Activated T-helper 9 cell treated with anti-CD3 and anti-CD28 coated beads, Interleukin-2, amount 50 U/mL, for 16 hours (primary cell): Measurements from ENCODE around the gene ATP8B4.
"Not testable (repeated sequence)": the region's sequence is repeated elsewhere in the genome, so short reads cannot be mapped to it uniquely, and the experiment has no call there.

ENCODE experiments used
- DNase-seq: peaks from one replicate; pipeline ENCODE4 v3.0.0-alpha.2; 2020; ENCODE audit warnings: low read depth

ATP8B4 gene

GRCh38 chr15:50137893-50138292, 18.9 kb upstream of the ATP8B4 start:
- DNase-seq: no peak

DNA sequence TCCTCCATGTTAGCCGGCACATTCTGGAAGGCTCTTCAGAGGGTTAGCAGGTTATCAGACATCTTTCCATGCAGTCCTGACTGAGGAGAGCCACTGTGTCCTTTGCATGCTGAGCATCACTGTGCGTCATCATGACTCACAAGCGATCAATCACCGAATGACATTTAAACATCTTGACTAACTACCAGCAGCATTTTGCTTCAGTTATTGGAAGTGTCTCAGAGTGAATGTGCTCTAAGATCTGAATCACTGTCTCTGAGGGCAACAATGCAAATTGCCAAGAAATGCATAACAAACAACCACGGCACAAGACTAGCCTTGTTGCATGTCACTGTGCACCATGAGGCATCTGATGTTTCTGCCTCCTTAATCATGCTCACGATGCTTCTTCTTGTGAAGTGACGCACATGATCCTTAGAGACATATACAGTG, 18.3 kb upstream of the ATP8B4 start:
- DNase-seq: no peak

DNA sequence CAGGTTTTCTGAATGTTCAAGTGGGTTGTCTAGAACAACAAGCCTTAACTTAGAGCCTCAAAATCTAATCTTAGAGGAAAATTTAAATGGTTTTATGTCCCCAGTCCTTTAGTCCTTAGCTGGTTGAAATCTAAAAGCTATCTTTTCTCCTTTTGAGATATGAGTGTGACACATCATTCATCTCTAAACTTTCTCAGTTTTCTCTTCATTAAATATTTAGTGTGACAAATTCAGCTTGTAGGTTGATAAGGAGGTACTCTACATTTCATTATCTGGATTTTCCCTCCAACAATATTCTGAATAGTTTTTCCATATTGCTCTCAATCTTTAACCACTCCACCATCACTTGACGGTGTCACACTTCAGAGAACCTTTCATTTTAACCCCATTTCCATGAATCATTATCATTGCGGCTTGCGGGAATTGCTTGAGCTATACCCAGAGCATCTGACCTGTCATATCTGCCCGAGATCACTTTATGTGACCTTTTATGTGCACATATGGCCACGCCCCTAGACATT, 16.1 kb upstream of the ATP8B4 start:
- peak; percentile 6 for DNase-seq

DNA sequence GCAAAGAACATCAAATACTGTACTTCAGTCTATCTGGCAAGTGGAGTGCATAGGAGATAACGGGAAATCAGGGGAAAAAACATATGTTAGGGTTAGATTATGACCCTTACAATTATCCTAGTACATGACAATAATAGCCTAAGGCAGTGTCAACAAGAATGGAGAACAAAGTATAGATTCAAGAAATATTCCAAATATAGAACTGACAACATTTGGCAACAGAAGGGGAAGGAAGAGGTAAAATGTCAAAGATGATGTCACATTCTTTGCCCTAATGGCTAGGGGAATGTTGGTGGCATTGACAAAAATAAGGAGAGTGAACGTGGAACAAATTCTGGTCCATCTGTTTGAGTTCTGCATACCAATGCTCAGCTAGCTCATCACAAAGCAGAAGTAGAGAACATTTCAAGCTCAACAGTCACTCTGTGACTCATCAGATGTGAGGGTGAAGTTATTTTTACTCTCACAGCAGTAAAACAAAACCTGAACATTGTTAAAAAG, 15.5 kb upstream of the ATP8B4 start:
- DNase-seq: no peak

- DNase-seq: not testable (repeated sequence)
These were observed 13.4 kb upstream of the ATP8B4 start for GRCh38 chr15:50132251-50132984.

DNA sequence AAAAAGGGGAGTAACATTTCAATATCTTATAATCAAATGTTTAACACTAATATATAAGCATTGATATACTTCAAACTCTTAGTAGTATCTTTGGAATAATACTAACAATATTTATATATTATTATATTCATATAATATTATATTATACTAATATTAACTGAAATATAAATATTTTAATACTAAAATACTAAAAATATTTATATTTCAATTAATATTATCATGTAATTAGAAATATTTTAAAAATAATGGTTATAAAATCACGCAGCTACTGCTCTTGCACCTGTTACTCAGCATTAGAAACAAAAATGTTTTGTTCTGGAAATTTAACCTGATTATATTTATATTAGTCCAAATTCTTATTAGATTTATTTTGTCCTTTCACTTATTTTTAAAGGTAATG, 12.6 kb upstream of the ATP8B4 start:
- no peak for DNase-seq

- no peak for DNase-seq
These were observed 9.2 kb upstream of the ATP8B4 start for GRCh38 chr15:50128266-50128665.

- no peak for DNase-seq
These were observed 8.3 kb upstream of the ATP8B4 start for GRCh38 chr15:50127255-50127777.

DNA sequence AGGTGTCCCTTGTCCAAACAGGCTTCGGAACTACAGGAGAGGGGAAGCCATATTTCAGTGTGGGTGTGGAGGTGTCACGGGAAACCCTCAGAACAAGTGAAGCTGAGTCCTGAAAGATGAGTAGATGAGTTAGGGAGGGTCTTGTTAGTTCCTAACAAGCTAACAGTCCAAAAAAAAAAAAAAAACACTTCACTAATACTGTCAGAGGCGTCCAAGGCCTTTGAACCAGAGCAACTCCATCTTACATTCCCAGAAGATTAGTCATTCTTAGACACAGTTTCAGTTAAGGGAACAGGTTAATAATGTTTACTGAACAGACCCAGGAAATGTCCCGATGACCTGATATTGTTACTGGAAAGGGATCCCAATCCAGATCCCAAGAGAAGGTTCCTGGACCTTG, 7.0 kb upstream of the ATP8B4 start:
- DNase-seq: no peak

GRCh38 chr15:50124631-50125030, 5.6 kb upstream of the ATP8B4 start:
- DNase-seq: no peak

DNA sequence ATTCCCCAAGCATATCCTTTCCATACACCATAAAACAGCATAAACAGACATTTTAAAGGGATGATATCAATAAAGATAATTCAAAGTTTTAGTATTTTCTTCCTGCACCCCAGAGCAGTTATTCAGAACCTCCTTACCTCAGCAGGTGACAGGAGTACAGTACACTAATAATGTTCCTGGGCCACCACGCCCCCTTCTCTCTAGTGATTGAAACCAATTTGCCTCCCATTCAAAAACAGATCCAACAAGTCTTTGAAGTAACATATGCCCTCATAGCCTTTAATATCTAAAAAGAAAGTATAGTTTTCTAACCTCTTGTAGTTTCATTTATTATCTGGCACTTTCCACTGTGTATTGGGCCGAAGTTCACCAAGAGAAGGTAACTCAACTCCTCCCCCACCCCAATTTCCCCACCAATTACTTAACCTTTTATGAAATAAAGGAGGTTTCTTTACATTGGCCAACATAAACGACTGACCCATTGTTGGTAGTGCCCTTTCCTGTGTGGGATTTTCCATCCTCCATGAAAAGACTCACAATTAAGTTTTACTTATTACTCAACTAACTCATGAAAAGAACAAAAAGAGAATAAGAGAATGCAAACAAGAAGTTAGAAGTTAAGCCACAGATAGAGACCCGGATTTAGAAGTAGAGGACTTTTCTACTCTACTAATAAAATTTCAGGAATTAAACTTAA, 5.0 kb upstream of the ATP8B4 start:
- DNase-seq: no peak

DNA sequence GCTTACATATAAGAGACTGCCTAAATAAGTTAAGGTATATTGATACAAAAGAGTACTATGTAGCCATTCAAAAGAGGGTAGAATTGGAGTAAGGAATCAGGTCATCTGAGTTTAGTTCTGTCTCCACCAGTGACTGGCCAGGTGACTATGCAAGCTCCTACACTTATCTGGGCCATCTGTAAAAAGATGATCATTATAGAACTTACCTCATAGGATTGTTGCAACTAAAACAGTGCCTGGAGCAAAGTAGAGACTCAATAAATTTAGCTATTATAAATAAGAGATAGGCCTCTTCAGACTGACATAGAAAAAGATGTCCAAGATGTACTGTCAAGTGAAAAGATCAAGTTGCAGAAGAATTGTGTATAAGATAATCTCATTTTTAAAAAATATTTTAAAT, 1.7 kb upstream of the ATP8B4 start:
- DNase-seq: no peak

DNA sequence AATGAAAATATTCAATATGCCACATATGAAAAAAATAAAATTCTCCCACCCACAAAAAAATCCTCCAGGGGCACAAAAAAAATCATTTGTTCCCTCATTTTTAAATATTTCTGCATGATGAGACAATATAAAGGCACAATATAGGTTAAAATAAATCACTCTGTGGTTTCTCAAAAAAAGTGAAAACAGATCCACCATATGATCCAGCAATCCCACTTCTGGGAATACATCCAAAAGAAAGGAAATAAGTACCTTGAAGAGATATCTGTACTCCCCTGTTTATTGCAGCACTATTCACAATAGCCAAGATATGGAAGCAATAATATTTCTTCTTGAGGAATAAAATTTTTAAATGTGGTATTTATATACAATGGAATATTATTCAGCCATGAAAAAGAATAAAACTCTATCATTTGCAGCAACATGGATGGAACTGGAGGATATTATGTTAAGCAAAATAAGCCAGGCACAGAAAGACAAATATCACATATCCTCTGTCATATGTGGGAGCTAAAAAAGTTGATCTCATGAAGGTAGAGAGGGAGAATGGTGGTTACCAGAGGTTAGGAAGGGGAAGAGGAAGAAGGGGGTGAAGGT, 1.5 kb downstream of the ATP8B4 start:
- no peak for DNase-seq

GRCh38 chr15:50116477-50116876, 2.6 kb downstream of the ATP8B4 start:
- DNase-seq: no peak

GRCh38 chr15:50113992-50114780, 4.8 kb downstream of the ATP8B4 start:
- no peak for DNase-seq

- DNase-seq: no peak
These were observed 5.9 kb downstream of the ATP8B4 start for GRCh38 chr15:50113187-50113505.

DNA sequence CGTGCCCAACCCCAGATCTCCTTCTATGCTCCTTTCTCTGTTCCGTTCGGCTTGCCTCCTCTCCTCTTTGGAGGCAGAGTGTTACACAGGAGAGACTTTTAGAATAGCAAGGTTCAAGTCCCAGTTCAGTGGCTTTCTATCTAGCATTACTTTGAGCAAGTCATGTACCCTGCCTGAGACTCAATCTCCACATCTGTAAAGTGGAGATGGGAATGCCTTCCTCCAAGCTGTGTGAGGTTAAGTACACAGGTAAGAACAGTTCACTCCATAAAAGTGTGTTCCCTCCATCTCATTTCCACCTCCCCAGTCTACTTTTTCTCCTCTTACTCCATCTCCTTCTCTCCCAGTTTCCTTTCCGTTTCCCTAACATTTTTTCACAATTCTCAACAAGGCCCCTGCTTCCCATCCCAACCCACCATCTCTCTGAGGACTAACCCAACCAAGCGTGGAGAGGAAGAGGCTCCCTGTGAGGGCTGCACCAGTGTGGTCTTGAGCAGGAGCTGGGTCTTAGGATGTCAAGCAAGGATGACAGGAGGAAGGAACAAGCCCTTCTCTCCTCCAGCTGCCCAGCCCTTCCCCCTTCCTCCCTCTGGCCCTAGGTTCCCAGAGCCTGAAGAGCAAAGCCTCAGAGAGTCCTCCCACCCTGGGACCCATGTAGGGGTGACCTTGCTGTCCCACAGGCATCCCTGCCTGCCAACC, 6.4 kb downstream of the ATP8B4 start:
- DNase-seq: no peak

- DNase-seq: no peak
These were observed 8.7 kb downstream of the ATP8B4 start for GRCh38 chr15:50110285-50110684.

GRCh38 chr15:50109076-50109987, 9.7 kb downstream of the ATP8B4 start:
- DNase-seq: no peak

DNA sequence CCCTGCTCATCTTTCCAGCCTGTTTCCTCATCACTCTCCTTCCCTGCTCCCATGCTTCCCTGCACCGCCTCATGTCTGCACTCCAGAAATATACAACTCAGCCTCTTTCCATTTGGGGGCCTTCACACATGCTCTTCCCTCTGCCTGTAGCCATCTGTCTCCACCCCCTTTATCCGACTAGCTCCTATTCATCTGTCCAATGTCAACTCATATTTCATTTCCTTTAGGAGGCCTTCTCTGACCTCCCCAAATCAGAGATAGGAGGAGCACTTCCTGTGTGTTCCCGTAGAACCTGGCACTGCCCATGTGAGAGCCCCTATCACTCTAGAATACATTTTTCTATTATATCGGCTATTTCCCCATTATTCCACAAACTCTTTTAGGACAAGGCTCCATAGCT, 10.6 kb downstream of the ATP8B4 start:
- DNase-seq: no peak
